ENCODE data around the gene IQGAP3.

- TF ChIP-seq POLR2A (IDR thresholded peaks at IDR 0.05; ENCODE audit: low read depth, low read length) (no peak), POLR2AphosphoS5 (IDR thresholded peaks at IDR 0.05; ENCODE audit: low read depth, low read length) (no peak), TAF1 (IDR thresholded peaks at IDR 0.05; ENCODE audit: borderline replicate concordance, low read depth, low read length) (no peak)
Measured at GRCh38 chr1:156553860-156554485, 18.4 kb downstream of the IQGAP3 start.

Measured in GM12892 (cell line).